Measurements from ENCODE around the gene RWDD3. TPM values are rescaled to one million over a fixed set of nuclear protein-coding genes. Genes with fewer than 3 reads are reported as not detected.

The RWDD3 gene
- total RNA-seq, 2 experiments from 2014 or later = 11.4 to 12.4 TPM

DNA sequence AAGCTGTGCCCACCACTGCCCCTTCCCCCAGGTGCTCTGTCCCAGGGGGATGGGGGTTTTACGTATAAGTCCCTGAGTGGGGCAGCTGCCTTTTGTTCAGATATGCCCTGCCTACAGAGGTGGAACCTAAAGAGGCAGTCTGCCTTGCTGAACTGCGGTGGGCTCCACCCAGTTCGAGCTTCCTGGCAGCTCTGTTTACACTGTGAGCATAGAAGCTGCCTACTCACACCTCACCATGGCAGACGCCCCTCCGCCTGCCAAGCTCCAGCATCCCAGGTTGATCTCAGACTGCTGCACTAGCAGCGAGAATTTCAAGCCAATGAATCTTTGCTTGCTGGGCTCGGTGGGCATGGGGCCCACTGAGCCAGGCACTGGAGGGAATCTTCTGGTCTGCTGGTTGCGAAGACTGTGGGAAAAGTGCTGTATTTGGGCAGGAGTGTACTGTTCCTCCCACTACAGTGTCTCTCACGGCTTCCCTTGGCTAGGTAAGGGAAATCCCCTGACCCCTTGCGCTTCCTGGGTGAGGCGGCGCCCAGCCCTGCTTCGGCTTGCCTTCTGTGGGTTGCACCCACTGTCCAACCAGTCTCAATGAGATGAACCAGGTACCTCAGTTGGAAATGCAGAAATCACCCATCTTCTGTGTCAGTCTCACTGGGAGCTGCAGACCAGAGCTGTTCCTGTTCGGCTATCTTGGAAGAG, 17.6 kb upstream of the RWDD3 start:
- H3K36me3 Mint-ChIP-seq (ENCODE audit: low read depth) = no peaks in the 10 kb centered on the region
- intact Hi-C loops (cut with micrococcal nuclease) = no loop called here
- CTCF ChIA-PET = no interaction called here
- no peaks in the 10 kb centered on the region for H3K4me1 Mint-ChIP-seq (ENCODE audit: low read depth)
- no peak overlapping the region for H3K4me3 Mint-ChIP-seq
- no peak for DNase-seq
- peaks cover 26% of the 10 kb centered on the region for H3K27me3 Mint-ChIP-seq (ENCODE audit: low read depth)
- H3K9me3 Mint-ChIP-seq = no peaks in the 10 kb centered on the region
- H3K27ac Mint-ChIP-seq = no peak overlapping the region

DNA sequence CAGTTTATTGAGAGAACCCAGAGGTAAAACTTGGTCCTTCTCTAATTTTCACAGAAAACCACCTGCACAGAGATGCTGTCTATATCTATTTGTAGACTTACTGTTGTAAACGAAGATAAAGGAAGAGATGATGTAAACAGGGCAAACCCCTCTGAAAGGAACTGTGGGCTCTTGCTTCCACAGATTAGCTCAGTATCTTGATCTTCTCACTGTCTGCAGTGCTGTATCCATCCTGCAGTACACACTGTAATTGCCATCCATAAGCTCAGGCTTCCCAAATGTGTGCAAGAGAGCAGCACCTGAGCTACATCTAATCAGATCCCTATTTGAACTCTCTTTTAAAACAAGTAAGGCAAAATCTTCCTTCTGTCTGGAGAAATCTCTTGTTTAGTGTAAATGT, 16.6 kb upstream of the RWDD3 start:
- Mint-ChIP-seq H3K36me3 (ENCODE audit: low read depth) (no peaks in the 10 kb centered on the region), H3K4me1 (ENCODE audit: low read depth) (no peaks in the 10 kb centered on the region), H3K9me3 (no peaks in the 10 kb centered on the region), H3K4me3 (no peak overlapping the region), H3K27me3 (ENCODE audit: low read depth) (peaks cover 26% of the 10 kb centered on the region), H3K27ac (no peak overlapping the region)
- intact Hi-C loops (cut with micrococcal nuclease) = no loop called here
- CTCF ChIA-PET = no interaction called here
- DNase-seq = no peak

DNA sequence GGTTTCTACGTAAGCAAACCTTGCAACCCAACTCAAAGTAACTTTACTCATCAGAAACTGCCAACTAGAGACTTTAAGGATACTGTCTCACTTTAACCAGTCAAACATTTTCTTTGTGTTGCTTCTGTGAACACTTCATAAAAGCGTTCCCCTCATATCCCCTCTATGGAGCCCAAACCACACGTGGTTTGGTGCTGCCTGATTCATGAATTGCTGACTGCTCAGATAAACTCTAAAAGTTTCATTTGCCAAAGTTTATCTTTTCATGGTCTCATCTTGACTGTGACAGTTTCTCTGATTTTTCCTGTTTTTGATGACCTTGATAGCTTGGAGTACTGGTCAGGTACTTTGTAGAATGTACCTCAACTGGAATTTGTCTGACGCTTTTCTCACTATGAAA, 14.6 kb upstream of the RWDD3 start:
- H3K27ac Mint-ChIP-seq = no peak overlapping the region
- intact Hi-C loops (cut with micrococcal nuclease) = no loop called here
- H3K4me1 Mint-ChIP-seq (ENCODE audit: low read depth) = no peaks in the 10 kb centered on the region
- no peak for DNase-seq
- H3K36me3 Mint-ChIP-seq (ENCODE audit: low read depth) = no peaks in the 10 kb centered on the region
- no peaks in the 10 kb centered on the region for H3K9me3 Mint-ChIP-seq
- peaks cover 26% of the 10 kb centered on the region for H3K27me3 Mint-ChIP-seq (ENCODE audit: low read depth)
- CTCF ChIA-PET = no interaction called here
- H3K4me3 Mint-ChIP-seq = no peak overlapping the region

DNA sequence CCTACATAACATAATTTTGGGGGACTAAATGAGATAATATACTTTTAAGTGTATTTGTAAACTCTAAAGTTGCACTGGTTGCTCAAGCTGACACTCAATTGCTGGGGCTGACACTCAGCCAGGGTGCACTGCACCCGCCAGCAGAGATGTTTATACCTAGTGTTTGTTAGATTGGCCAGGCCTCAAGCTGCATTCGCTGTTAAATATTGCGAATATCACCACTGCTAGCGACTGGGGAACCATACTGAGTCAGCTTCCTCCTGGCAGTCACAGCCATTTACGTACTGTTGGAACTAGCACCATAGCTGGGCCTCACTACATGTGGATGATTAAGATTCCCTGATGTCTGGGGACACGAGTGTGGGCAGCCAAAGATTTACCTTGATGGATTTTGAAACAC, 12.7 kb upstream of the RWDD3 start:
- Mint-ChIP-seq H3K27me3 (ENCODE audit: low read depth) (peaks cover 20% of the 10 kb centered on the region), H3K27ac (no peak overlapping the region), H3K36me3 (ENCODE audit: low read depth) (no peaks in the 10 kb centered on the region), H3K4me3 (no peak overlapping the region), H3K4me1 (ENCODE audit: low read depth) (no peaks in the 10 kb centered on the region), H3K9me3 (no peaks in the 10 kb centered on the region)
- CTCF ChIA-PET = no interaction called here
- intact Hi-C loops (cut with micrococcal nuclease) = no loop called here
- DNase-seq = no peak

DNA sequence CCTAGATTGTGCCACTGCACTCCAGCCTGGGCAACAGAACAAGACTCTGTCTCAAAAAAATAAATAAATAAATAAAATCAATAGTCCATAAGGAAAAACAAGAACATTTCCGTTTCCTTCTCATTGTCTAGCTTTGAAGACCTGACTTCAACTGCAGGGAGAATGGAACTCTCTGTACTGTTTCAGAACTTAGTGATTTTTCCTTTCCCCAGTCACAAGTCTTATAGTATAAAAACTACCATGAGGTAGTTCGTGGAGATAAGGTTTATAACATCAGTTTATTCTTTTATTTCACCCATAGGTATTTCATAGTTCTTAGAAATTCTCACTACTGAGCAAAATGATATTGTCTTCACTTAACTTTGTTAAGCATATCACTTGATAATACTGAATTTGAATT, 11.4 kb upstream of the RWDD3 start:
- H3K4me1 Mint-ChIP-seq (ENCODE audit: low read depth) = no peaks in the 10 kb centered on the region
- CTCF ChIA-PET = interaction anchor here (1.2 to 2.6 kb wide), 2 partner anchors 11 to 138 kb away, joined by 3 to 12 read pairs; partner anchors contain the start of gene RWDD3
- H3K36me3 Mint-ChIP-seq (ENCODE audit: low read depth) = no peaks in the 10 kb centered on the region
- no peak overlapping the region for H3K4me3 Mint-ChIP-seq
- intact Hi-C loops (cut with micrococcal nuclease) = no loop called here
- H3K27me3 Mint-ChIP-seq (ENCODE audit: low read depth) = peaks cover 8% of the 10 kb centered on the region
- no peak for DNase-seq
- no peaks in the 10 kb centered on the region for H3K9me3 Mint-ChIP-seq
- no peak overlapping the region for H3K27ac Mint-ChIP-seq

DNA sequence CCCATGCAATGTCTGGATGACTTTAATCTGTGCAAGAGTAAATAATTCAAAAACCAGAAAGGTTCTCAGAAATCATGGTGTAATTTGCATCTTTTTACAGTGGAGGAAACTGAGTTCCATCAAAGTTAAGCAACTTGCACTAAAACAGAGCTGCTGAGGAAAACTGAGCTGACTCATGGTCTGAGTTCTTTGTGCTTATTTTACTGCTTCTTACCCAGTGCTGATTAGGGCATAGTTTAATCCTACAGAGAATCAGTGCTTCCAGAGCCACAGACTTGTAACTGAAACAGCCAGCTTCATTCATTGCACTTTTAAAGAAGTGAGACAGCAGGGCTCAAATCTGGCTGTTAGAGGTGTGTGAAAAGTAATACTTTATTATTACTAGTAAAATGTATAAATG, 10.9 kb upstream of the RWDD3 start:
- CTCF ChIA-PET = interaction anchor here (1.2 to 2.6 kb wide), 2 partner anchors 11 to 138 kb away, joined by 3 to 12 read pairs; partner anchors contain the start of gene RWDD3
- H3K36me3 Mint-ChIP-seq (ENCODE audit: low read depth) = no peaks in the 10 kb centered on the region
- H3K27me3 Mint-ChIP-seq (ENCODE audit: low read depth) = peaks cover 8% of the 10 kb centered on the region
- no peaks in the 10 kb centered on the region for H3K9me3 Mint-ChIP-seq
- intact Hi-C loops (cut with micrococcal nuclease) = no loop called here
- no peak overlapping the region for H3K27ac Mint-ChIP-seq
- H3K4me3 Mint-ChIP-seq = no peak overlapping the region
- H3K4me1 Mint-ChIP-seq (ENCODE audit: low read depth) = no peaks in the 10 kb centered on the region
- DNase-seq = no peak

DNA sequence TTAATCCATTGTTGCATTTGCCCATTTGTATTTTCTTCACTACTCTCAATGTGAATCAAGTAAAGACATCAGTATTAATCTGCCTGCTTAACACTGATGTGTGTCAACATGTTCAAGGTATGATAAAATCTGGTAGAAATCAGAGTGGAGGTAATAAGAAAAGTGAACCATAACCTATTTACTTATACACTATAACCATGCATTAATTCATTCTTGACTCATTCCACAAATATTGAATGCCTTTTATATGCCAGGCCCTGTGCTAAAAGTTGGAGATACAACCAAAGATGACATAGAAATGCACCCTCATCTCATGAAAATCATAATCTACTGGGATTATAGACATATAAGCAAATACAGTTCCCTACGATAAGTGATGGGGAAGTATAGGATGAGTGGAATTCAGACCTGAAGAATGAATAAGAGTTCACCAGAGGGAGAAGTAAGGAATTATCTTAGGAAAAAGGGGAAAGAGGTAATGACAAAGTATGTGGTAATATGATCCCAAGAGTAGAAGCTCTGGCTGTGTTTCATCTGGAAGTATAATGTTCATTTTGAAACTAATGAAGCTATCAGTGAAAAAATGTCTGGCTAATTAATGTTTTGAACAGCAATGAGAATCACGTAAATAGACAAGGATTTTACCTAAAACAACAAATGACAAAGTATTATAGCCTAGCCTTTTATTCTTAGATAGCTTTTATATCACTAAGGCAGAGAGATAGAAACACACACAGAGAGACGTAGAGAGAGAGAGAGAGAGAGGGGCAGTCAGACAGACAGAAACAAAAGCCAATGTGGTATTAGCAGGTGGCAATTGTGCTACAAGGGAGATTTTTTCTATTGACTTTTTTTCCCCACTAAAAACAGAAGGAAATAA, 7.0 kb upstream of the RWDD3 start:
- H3K9me3 Mint-ChIP-seq = no peaks in the 10 kb centered on the region
- no peak overlapping the region for H3K4me3 Mint-ChIP-seq
- no peaks in the 10 kb centered on the region for H3K4me1 Mint-ChIP-seq (ENCODE audit: low read depth)
- DNase-seq = no peak
- CTCF ChIA-PET = no interaction called here
- peaks cover 5% of the 10 kb centered on the region for H3K27me3 Mint-ChIP-seq (ENCODE audit: low read depth)
- no peak overlapping the region for H3K27ac Mint-ChIP-seq
- H3K36me3 Mint-ChIP-seq (ENCODE audit: low read depth) = no peaks in the 10 kb centered on the region
- intact Hi-C loops (cut with micrococcal nuclease) = no loop called here

DNA sequence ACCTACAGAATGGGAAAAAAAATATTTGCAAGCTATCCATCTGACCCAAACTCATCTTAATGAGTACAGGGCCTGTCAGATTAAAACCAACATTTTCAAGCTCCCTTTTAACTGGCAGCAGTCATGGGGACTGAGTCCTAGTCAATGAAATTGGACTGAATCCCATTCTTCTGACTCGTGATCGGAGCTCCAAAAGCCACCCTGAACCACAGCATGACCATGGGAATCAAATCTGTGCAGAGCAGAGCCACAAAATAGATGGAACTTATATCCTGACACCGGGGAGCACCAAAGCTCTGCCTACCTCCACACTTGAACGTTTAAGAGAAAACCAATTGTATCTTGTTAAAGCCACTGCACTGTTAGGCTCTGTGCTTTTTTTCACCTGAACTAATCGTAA, 5.0 kb upstream of the RWDD3 start:
- H3K4me1 Mint-ChIP-seq (ENCODE audit: low read depth) = peaks cover 8% of the 10 kb centered on the region
- peaks cover 5% of the 10 kb centered on the region for H3K27me3 Mint-ChIP-seq (ENCODE audit: low read depth)
- H3K4me3 Mint-ChIP-seq = no peak overlapping the region
- no peaks in the 10 kb centered on the region for H3K9me3 Mint-ChIP-seq
- CTCF ChIA-PET = no interaction called here
- no peaks in the 10 kb centered on the region for H3K36me3 Mint-ChIP-seq (ENCODE audit: low read depth)
- DNase-seq = no peak
- intact Hi-C loops (cut with micrococcal nuclease) = no loop called here
- H3K27ac Mint-ChIP-seq = no peak overlapping the region

DNA sequence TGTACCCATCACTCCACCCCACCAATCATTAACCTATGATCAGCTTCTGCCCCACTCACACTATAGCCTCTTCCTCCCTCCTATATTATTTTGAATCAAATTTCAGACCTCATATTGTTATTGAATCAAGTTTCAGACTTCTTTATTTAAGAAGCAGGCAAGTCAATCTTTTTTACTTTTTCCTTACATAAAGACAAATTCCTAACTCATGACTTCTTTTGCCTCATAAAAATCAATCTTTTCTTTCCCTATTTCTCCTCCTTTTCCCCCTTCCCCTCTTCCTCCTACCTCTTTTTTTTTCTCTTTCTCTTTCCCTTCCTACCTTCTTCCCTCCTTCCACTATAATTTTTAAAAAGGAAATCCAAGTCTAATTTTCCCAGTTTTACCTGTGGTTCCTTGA, 4.3 kb upstream of the RWDD3 start:
- CTCF ChIA-PET = no interaction called here
- no peak overlapping the region for H3K27ac Mint-ChIP-seq

DNA sequence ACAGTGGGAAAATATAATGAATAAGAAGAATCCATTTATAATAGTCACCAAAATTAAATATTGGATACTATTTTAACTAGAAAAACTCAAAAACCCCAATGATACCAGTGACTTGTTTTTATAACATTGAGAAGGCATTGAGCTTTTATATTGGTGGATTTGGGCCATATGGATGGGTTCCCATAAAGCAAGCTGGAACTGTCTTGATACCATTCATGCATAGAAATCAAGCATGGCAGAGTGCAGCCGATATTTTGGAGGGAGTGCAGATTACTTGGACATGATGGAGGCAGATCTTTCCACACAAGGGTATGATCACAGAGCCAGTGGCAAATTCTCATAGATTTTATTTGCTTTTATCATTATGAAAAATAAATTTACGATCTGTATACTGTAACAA, 3.8 kb upstream of the RWDD3 start:
- Mint-ChIP-seq H3K4me1 (ENCODE audit: low read depth) (peaks cover 10% of the 10 kb centered on the region), H3K4me3 (no peak overlapping the region), H3K36me3 (ENCODE audit: low read depth) (no peaks in the 10 kb centered on the region), H3K27ac (no peak overlapping the region), H3K9me3 (no peaks in the 10 kb centered on the region), H3K27me3 (ENCODE audit: low read depth) (peaks cover 5% of the 10 kb centered on the region)
- CTCF ChIA-PET = no interaction called here
- intact Hi-C loops (cut with micrococcal nuclease) = loop anchor here (5.0 kb wide), 2 partner anchors 1193 to 1492 kb away; partner anchors contain the start of gene PTBP2
- DNase-seq = no peak

More for the DNA sequence above, 4.3 kb upstream of the RWDD3 start:
- no peak for DNase-seq
- H3K27me3 Mint-ChIP-seq (ENCODE audit: low read depth) = peaks cover 5% of the 10 kb centered on the region
- H3K4me1 Mint-ChIP-seq (ENCODE audit: low read depth) = peaks cover 9% of the 10 kb centered on the region
- H3K36me3 Mint-ChIP-seq (ENCODE audit: low read depth) = no peaks in the 10 kb centered on the region
- intact Hi-C loops (cut with micrococcal nuclease) = loop anchor here (5.0 kb wide), 2 partner anchors 1192 to 1493 kb away; partner anchors contain the start of gene PTBP2
- H3K4me3 Mint-ChIP-seq = no peak overlapping the region
- no peaks in the 10 kb centered on the region for H3K9me3 Mint-ChIP-seq

DNA sequence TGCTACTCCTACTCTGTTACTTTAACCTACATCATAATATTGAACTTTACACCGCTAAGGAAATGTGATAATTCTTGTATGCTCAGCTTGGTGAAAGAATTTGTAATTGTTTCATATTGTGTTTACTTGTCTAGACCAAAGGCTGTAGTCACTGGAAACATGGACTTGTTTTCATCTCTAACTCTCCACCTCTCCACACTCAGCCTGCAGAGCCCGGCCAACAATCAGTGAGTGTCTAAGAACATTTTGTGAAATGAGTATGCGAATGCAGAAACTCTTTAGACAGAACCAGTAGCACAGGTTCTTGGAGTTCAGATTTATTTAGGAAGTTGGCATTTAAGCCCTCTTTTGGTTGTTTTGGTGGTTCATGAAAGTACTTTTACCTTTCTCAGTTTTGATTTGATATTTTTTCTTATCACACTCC, 3.2 kb upstream of the RWDD3 start:
- no peak overlapping the region for H3K4me3 Mint-ChIP-seq
- intact Hi-C loops (cut with micrococcal nuclease) = loop anchor here (5.0 kb wide), 2 partner anchors 1193 to 1492 kb away; partner anchors contain the start of gene PTBP2
- H3K27me3 Mint-ChIP-seq (ENCODE audit: low read depth) = peaks cover 5% of the 10 kb centered on the region
- H3K27ac Mint-ChIP-seq = no peak overlapping the region
- CTCF ChIA-PET = no interaction called here
- no peaks in the 10 kb centered on the region for H3K9me3 Mint-ChIP-seq
- peaks cover 15% of the 10 kb centered on the region for H3K4me1 Mint-ChIP-seq (ENCODE audit: low read depth)
- peaks cover 1% of the 10 kb centered on the region for H3K36me3 Mint-ChIP-seq (ENCODE audit: low read depth)
- no peak for DNase-seq

DNA sequence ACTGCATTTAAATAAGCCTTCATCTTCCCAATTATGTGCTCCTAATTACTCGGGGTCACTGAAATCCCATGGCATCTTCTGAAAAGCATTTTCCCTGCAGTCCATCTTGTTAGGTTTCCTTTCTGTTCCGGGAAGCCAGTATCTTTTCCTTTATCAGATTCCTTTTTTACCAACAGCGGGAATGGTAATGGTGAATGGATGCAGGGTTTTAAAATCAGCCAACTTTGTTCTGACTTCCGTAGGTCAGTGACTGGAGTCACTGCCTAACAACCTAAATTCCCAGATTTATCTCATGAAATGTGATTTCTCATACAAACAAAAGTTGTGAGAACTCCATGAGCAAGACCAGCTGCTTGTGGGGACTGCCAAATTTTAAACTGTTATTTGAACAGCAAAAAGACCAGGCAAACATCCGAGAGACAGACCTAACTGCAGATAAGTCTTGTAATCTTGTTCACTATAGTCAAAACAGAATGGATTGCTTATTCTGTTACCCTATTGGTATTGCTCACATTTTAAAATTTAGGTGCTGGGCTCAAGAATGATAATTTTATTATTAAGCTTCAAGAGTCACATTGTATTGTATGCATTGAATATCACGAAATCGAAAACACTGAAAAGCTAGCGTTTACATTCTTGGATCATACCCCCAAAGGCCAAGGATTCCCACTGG, 1.2 kb upstream of the RWDD3 start:
- Mint-ChIP-seq H3K36me3 (ENCODE audit: low read depth) (peaks cover 4% of the 10 kb centered on the region), H3K27ac (no peak overlapping the region), H3K9me3 (no peaks in the 10 kb centered on the region), H3K4me3 (peak overlapping the region; percentile 90), H3K4me1 (ENCODE audit: low read depth) (peaks cover 30% of the 10 kb centered on the region), H3K27me3 (ENCODE audit: low read depth) (peaks cover 5% of the 10 kb centered on the region)
- no peak for DNase-seq
- intact Hi-C loops (cut with micrococcal nuclease) = loop anchor here (5.0 kb wide), 2 partner anchors 1195 to 1490 kb away; partner anchors contain the start of gene PTBP2
- CTCF ChIA-PET = interaction anchor here (1.4 to 2.5 kb wide), 9 partner anchors 9 to 379 kb away, joined by 6 to 18 read pairs (median 10); partner anchors contain the start of gene ALG14
